Gastrocnemius medialis (tissue), 4 donors: ENCODE data around the gene OGFOD2. TPM values are rescaled to one million over a fixed set of nuclear protein-coding genes. Genes with fewer than 3 reads are reported as not detected.

Experiments used
- ATAC-seq, 2 donors: fragments of 150-250 bp; one replicate each; pipeline ENCODE4 v1.9.1; 2016
- DNase-seq, 2 donors: peaks; one replicate each; pipeline ENCODE4 v3.0.0-alpha.2; 2019
- H3K27ac ChIP-seq, 4 donors: fragments of 200-600 bp; sonication (generic); 1 replicate in 1 of 4; 2 replicates in 3 of 4; pipeline ENCODE4 v1.5.1; 2016 to 2018; ENCODE audit warnings: mild to moderate bottlenecking in 2 of 4, moderate library complexity in 1 of 4
- H3K27me3 ChIP-seq, 3 donors: fragments of 200-600 bp; sonication (generic) in 2 of 3; 1 replicate in 1 of 3; 2 replicates in 2 of 3; pipeline versions ENCODE4 v1.5.1 to v1.6.0; 2016 to 2019; ENCODE audit warnings: mild to moderate bottlenecking in 1 of 3, moderate library complexity in 1 of 3
- H3K36me3 ChIP-seq, 2 donors: fragments of 200-600 bp; sonication (generic) in 1 of 2; one replicate each; pipeline ENCODE4 v1.5.1; 2017 to 2018
- H3K4me1 ChIP-seq, 2 donors: fragments of 200-600 bp; sonication (generic) in 1 of 2; one replicate each; pipeline ENCODE4 v1.5.1; 2016 to 2017; ENCODE audit warnings: mild to moderate bottlenecking in 2 of 2
- H3K4me3 ChIP-seq, 4 donors: fragments of 200-600 bp; sonication (generic) in 3 of 4; 1 replicate in 1 of 4; 2 replicates in 3 of 4; pipeline ENCODE4 v1.5.1; 2016 to 2019; ENCODE audit warnings: mild to moderate bottlenecking in 2 of 4
- H3K9me3 ChIP-seq, 3 donors: fragments of 200-600 bp; sonication (generic) in 2 of 3; 1 replicate in 1 of 3; 2 replicates in 2 of 3; pipeline ENCODE4 v1.5.1; 2016 to 2019
- POLR2A ChIP-seq, 2 donors: fragments of 450-650 bp; IDR thresholded peaks; one replicate each; pipeline ENCODE4 v1.6.1; 2017; ENCODE audit warnings: antibody characterized with exemption in 2 of 2, mild to moderate bottlenecking in 2 of 2, moderate library complexity in 2 of 2
- in situ Hi-C, 4 donors: fragments of 200-750 bp; cut with MboI; loops; one replicate each; pipeline versions ENCODE4 v1.15.0 to v1.8.0; 2017; ENCODE audit warnings: low sequenced_read_pairs in 4 of 4
- intact Hi-C: fragments of 100-400 bp; cut with DNase I; formaldehyde crosslinking; loops from one replicate; pipeline ENCODE4 v1.15.1; 2023; ENCODE audit warnings: low total_unique reads
- total RNA-seq, 4 donors: library from RNA; depleted of rRNA; stranded (reverse); fragments of >200 nt; gene quantifications; one replicate each; pipeline versions ENCODE4 v1.1.0 to v1.2.3, GENCODE V29; 2016
- TF ChIP-seq, protein P1 (sequence below), 5 experiments: fragments of 450-650 bp in 3 of 5; fragments of 200-600 bp in 2 of 5; sonication (generic) in 2 of 5; IDR thresholded peaks in 4 of 5; conservative IDR thresholded peaks in 1 of 5; 1 replicate in 4 of 5; 2 replicates in 1 of 5; pipeline ENCODE4 v1.5.1; 2016 to 2019; ENCODE audit warnings: antibody characterized with exemption in 5 of 5, mild to moderate bottlenecking in 3 of 5, moderate library complexity in 3 of 5

OGFOD2 gene
- total RNA-seq: 10 to 100 TPM in 1 of 4 donors, 1 to 10 TPM in 3; 3.2 to 11.7 (median 7.8) TPM

DNA sequence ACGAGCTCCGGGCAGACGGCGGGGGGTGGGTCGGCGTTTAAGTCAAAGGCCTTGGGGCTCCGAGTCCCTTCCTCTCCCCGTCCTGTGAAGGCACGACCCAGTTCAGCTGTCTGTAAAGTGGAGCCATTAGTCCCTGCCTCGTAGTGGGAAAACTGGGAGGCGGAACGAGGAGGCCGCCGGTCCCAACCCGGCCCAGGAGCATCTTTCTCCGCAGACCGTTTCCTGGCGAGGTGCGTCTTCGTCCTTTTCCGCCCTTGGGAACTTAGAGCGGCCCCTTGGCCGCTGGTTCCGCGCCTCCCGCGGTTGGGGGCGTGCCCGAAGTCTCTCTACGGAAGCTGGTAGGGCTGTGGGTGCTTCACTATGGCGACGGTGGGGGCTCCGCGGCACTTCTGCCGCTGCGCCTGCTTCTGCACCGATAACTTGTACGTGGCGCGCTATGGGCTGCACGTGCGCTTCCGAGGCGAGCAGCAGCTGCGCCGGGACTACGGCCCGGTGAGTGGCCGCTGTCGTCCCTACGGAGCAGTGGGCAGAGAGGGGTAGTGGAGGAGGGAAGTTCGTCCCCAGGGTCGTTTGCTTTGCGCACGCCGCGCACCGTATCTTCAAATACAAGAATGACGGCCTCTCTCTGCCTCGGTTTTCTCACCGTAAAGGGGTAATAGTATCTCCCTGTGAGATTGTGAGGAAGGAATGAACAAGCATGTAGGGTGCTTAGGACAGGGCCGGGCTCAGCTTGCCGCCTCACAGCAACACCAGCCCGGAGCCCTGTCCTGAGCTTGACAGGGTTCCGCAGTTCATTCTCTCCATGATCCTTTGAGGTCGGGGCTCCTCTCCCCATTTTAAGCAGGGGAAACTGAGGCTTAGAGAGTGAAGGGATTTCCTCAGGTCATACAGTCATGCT, at the start of gene OGFOD2:
Gene OGFOD2 (plus strand): TSS at position 353 of the 898 bp plus-strand sequence. CDS start 8 bp downstream, at position 361.
- peak; percentile 88 to 93 for ATAC-seq
- Histone ChIP-seq H3K27ac (peak within 1 kb of the TSS; percentile 96 to 100 (median 98)), H3K27me3 (no peaks in the 10 kb centered on the region), H3K4me3 (peak within 1 kb of the TSS; percentile 85 to 100 (median 91)), H3K9me3 (no peaks in the 10 kb centered on the region), H3K36me3 (no peaks in the 10 kb centered on the region), H3K4me1 (peaks cover 32 to 44% of the 10 kb centered on the region in 2 donors)
- in situ Hi-C loops: loop anchor here in 1 of 4 donors (10.0 kb wide), 1 partner anchor 260 kb away; the partner anchor contains the start of genes MPHOSPH9 and MTRFR
- TF ChIP-seq, protein P1, sequence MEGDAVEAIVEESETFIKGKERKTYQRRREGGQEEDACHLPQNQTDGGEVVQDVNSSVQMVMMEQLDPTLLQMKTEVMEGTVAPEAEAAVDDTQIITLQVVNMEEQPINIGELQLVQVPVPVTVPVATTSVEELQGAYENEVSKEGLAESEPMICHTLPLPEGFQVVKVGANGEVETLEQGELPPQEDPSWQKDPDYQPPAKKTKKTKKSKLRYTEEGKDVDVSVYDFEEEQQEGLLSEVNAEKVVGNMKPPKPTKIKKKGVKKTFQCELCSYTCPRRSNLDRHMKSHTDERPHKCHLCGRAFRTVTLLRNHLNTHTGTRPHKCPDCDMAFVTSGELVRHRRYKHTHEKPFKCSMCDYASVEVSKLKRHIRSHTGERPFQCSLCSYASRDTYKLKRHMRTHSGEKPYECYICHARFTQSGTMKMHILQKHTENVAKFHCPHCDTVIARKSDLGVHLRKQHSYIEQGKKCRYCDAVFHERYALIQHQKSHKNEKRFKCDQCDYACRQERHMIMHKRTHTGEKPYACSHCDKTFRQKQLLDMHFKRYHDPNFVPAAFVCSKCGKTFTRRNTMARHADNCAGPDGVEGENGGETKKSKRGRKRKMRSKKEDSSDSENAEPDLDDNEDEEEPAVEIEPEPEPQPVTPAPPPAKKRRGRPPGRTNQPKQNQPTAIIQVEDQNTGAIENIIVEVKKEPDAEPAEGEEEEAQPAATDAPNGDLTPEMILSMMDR (IDR thresholded peaks at IDR 0.05 in 4 of 5, conservative IDR thresholded peaks at IDR 0.05 in 1 of 5): peak in 1 of 5 experiments; percentile 3
- peak; percentile 29 to 32 for TF ChIP-seq POLR2A (IDR thresholded peaks at IDR 0.05)
- DNase-seq: peak; percentile 78 to 88
- intact Hi-C loops: loop anchor here (2.0 to 10.0 kb wide), 4 partner anchors 78 to 390 kb away; partner anchors contain the start of genes MPHOSPH9, MTRFR, PITPNM2 and SBNO1

DNA sequence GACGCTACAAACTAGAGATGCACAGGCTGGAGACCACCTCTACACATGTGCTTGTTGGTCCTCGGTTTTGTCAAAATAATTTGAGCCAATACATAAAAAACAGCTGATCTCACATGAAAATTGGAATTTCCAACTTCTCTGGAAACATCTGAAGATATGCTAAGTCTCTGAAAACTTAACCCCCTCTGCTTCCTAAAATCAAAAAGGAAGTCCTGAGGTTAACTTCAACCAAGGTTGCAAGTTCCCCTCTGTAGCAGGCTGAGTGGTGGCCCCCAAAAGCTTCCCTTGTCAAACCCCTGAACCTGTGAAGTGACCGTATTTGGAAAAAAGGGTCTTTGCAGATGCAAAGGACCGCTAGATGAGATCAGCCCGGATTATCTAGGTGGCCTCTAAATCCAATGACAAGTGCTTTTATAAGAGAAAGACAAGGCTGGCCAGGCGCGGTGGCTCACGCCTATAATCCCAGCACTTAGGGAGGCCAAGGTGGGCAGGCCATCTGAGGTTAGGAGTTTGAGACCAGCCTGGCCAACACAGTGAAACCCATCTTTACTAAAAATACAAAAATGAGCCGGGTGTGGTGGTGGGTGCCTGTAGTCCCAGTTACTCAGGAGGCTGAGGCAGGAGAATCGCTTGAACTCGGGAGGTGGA, 47.2 kb upstream of the OGFOD2 start:
- Histone ChIP-seq H3K36me3 (no peaks in the 10 kb centered on the region), H3K27ac (no peak overlapping the region), H3K9me3 (no peaks in the 10 kb centered on the region), H3K4me1 (no peaks in the 10 kb centered on the region), H3K27me3 (no peaks in the 10 kb centered on the region), H3K4me3 (no peak overlapping the region)
- TF ChIP-seq, protein P1 (IDR thresholded peaks at IDR 0.05 in 4 of 5, conservative IDR thresholded peaks at IDR 0.05 in 1 of 5): no peak
- no peak for TF ChIP-seq POLR2A (IDR thresholded peaks at IDR 0.05)
- intact Hi-C loops (no loop called here), in situ Hi-C loops (no loop called here)
- DNase-seq (no peak), ATAC-seq (no peak)

DNA sequence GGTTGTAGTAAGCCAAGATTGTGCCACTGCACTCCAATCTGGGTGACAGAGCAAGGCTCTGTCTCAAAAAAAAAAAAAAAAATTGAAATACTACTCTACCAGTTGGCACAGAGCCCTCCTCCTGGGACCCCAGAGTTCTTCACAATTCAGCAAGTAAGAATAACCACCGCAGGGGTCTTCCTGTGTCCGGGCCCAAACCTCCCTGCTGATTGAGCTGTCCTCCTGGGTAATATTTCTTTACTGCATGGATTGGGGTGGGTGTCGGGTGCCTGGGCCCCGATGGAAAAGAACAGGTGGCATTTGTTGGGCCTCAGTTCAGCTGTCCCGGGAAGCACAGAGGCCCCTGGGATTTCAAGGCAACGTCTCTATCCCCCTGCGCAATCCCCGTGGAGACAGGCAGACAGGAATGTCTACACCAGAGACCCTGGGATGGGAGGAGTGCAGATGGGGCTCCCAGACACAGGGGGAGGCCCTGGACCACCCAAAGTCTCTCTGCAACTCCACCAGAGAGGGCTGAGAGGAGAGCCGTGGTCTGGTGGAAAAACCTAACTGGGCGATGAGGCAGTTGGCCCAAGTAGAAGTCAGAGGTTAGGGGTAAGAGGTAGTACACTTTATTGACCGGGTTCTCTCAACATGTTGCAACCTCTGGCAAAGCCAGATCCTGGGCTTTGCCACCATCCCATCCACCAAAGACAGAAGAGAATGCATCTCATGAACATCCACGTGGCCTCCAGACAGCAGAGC, 46.5 kb upstream of the OGFOD2 start:
- ATAC-seq (no peak), DNase-seq (no peak)
- Histone ChIP-seq H3K4me1 (no peaks in the 10 kb centered on the region), H3K27ac (no peak overlapping the region), H3K9me3 (no peaks in the 10 kb centered on the region), H3K36me3 (no peaks in the 10 kb centered on the region), H3K4me3 (no peak overlapping the region), H3K27me3 (no peaks in the 10 kb centered on the region)
- in situ Hi-C loops (no loop called here), intact Hi-C loops (no loop called here)
- TF ChIP-seq POLR2A (IDR thresholded peaks at IDR 0.05): no peak
- TF ChIP-seq, protein P1 (IDR thresholded peaks at IDR 0.05 in 4 of 5, conservative IDR thresholded peaks at IDR 0.05 in 1 of 5): no peak

DNA sequence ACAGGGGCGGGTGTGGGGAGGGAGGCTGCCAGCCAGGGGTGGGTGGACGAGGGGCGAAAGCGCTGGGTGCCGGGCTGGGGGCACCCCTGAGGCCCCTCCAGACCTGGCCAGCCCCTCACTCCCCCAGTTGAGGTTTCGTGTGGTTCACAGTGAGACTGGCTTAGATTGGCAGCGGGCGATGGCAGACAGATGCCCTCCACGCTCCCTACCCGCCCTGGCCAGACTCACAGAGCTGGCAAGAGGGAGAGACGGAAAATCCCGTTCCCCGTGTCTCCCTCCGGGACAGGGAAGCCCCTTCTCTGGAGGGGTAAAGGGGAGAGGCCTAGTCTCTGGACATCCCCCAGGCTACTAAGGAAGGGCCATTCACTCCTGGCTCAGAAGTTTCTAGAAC, 45.9 kb upstream of the OGFOD2 start:
- Histone ChIP-seq H3K27ac (no peak overlapping the region), H3K36me3 (no peaks in the 10 kb centered on the region), H3K27me3 (no peaks in the 10 kb centered on the region), H3K9me3 (no peaks in the 10 kb centered on the region), H3K4me1 (no peaks in the 10 kb centered on the region), H3K4me3 (no peak overlapping the region)
- in situ Hi-C loops: no loop called here
- TF ChIP-seq, protein P1 (IDR thresholded peaks at IDR 0.05 in 4 of 5, conservative IDR thresholded peaks at IDR 0.05 in 1 of 5): no peak
- no peak for TF ChIP-seq POLR2A (IDR thresholded peaks at IDR 0.05)
- ATAC-seq (no peak), DNase-seq (no peak)
- intact Hi-C loops: no loop called here
